Tibial nerve (tissue), 4 donors: ENCODE measurements around the gene KRTAP2-2. TPM values are rescaled to one million over a fixed set of nuclear protein-coding genes. Genes with fewer than 3 reads are reported as not detected.
"Not testable (repeated sequence)": the region's sequence is repeated elsewhere in the genome, so short reads cannot be mapped to it uniquely, and the experiment has no call there.

Experiments
- DNase-seq, 2 donors: peaks; one replicate each; pipeline ENCODE4 v3.0.0-alpha.2; 2019; ENCODE audit warnings: low spot score in 2 of 2
- H3K27ac ChIP-seq, 4 donors: fragments of 200-600 bp; sonication (generic) in 3 of 4; one replicate each; pipeline ENCODE4 v1.5.1; 2017 to 2019; ENCODE audit warnings: mild to moderate bottlenecking in 1 of 4
- H3K27me3 ChIP-seq, 2 donors: fragments of 200-600 bp; sonication (generic) in 1 of 2; one replicate each; pipeline versions ENCODE4 v1.5.1 to v1.6.0; 2017 to 2019
- H3K36me3 ChIP-seq, 3 donors: fragments of 200-600 bp; sonication (generic); one replicate each; pipeline ENCODE4 v1.5.1; 2018 to 2019
- H3K4me1 ChIP-seq, 4 donors: fragments of 200-600 bp; sonication (generic) in 3 of 4; one replicate each; pipeline ENCODE4 v1.5.1; 2017 to 2019
- H3K4me3 ChIP-seq, 4 donors: fragments of 200-600 bp; sonication (generic) in 3 of 4; one replicate each; pipeline ENCODE4 v1.5.1; 2017 to 2019; ENCODE audit warnings: mild to moderate bottlenecking in 1 of 4, moderate library complexity in 1 of 4
- H3K9me3 ChIP-seq, 4 donors: fragments of 200-600 bp; sonication (generic) in 3 of 4; one replicate each; pipeline ENCODE4 v1.5.1; 2017 to 2019
- CTCF ChIP-seq, 5 experiments: fragments of 200-600 bp in 3 of 5; fragments of 450-650 bp in 2 of 5; sonication (generic) in 3 of 5; IDR thresholded peaks; one replicate each; pipeline ENCODE4 v1.5.1; 2016 to 2019; ENCODE audit warnings: antibody characterized with exemption in 5 of 5, mild to moderate bottlenecking in 3 of 5, moderate library complexity in 2 of 5
- EP300 ChIP-seq, 2 donors: sonication (generic); formaldehyde crosslinking; IDR thresholded peaks; one replicate each; pipeline ENCODE4 v1.6.1; 2017; ENCODE audit warnings: antibody characterized with exemption in 2 of 2, mild to moderate bottlenecking in 1 of 2
- POLR2A ChIP-seq, 2 donors: fragments of 450-650 bp; IDR thresholded peaks; one replicate each; pipeline ENCODE4 v1.6.1; 2017; ENCODE audit warnings: antibody characterized with exemption in 2 of 2, mild to moderate bottlenecking in 2 of 2, moderate library complexity in 2 of 2
- WGBS, 2 donors: methylation state at CpG; one replicate each; pipeline ENCODE4 v1.1.5; 2018; 5-methylcytosine and 5-hydroxymethylcytosine counted together
- total RNA-seq, 4 donors: library from RNA; depleted of rRNA; stranded (reverse); fragments of >200 nt; gene quantifications; one replicate each; pipeline ENCODE4 v1.1.0, GENCODE V29; 2016

Gene KRTAP2-2
- total RNA-seq, 4 donors from 2014 or later: not detected

- no peaks in the 10 kb centered on the region for H3K36me3 ChIP-seq
- no peak for TF ChIP-seq CTCF (IDR thresholded peaks at IDR 0.05)
- no peak for TF ChIP-seq POLR2A (IDR thresholded peaks at IDR 0.05)
- TF ChIP-seq EP300 (IDR thresholded peaks at IDR 0.05): no peak
- no peaks in the 10 kb centered on the region for H3K4me1 ChIP-seq
- DNase-seq: no peak
- H3K27ac ChIP-seq: no peak within 1 kb of the TSS
- WGBS, 2 donors: 90 to 95% methylated on average over 5 to 6 of the region's 6 CpGs
- H3K27me3 ChIP-seq: no peaks in the 10 kb centered on the region
- H3K9me3 ChIP-seq: no peaks in the 10 kb centered on the region
- no peak within 1 kb of the TSS for H3K4me3 ChIP-seq
These were observed 11.0 kb upstream of the KRTAP2-2 start, which contains the start of gene KRTAP2-4 for GRCh38 chr17:41065829-41066624. Gene KRTAP2-4 (minus strand): TSS chr17:41065879. CDS start chr17:41065845, 34 bp downstream.

GRCh38 chr17:41065016-41065689 lies 10.1 kb upstream of the KRTAP2-2 start:
- H3K9me3 ChIP-seq, H3K4me1 ChIP-seq, DNase-seq, H3K27me3 ChIP-seq, H3K4me3 ChIP-seq, H3K27ac ChIP-seq, H3K36me3 ChIP-seq: not testable (repeated sequence)
- 80 to 82% methylated on average over 7 of the region's 16 CpGs for WGBS, 2 donors

- WGBS, 2 donors: 85 to 88% methylated on average over 1 of the region's 1 CpG
- Histone ChIP-seq H3K36me3 (no peaks in the 10 kb centered on the region), H3K9me3 (no peaks in the 10 kb centered on the region), H3K27ac (no peak overlapping the region), H3K4me3 (no peak overlapping the region), H3K27me3 (no peaks in the 10 kb centered on the region), H3K4me1 (peaks cover 0 to 13% (median 0%) of the 10 kb centered on the region in 4 donors)
- DNase-seq: no peak
- no peak for TF ChIP-seq CTCF (IDR thresholded peaks at IDR 0.05)
- TF ChIP-seq POLR2A (IDR thresholded peaks at IDR 0.05): no peak
- TF ChIP-seq EP300 (IDR thresholded peaks at IDR 0.05): no peak
These were observed 9.3 kb upstream of the KRTAP2-2 start for GRCh38 chr17:41064301-41064700.

GRCh38 chr17:41063449-41063848 lies 8.4 kb upstream of the KRTAP2-2 start:
- no peaks in the 10 kb centered on the region for H3K36me3 ChIP-seq
- no peaks in the 10 kb centered on the region for H3K27me3 ChIP-seq
- H3K4me3 ChIP-seq: no peak overlapping the region
- WGBS, 2 donors: 71 to 78% methylated on average over 4 of the region's 4 CpGs
- H3K4me1 ChIP-seq: peaks cover 0 to 15% (median 0%) of the 10 kb centered on the region in 4 donors
- DNase-seq: no peak
- TF ChIP-seq CTCF (IDR thresholded peaks at IDR 0.05): no peak
- no peak for TF ChIP-seq EP300 (IDR thresholded peaks at IDR 0.05)
- TF ChIP-seq POLR2A (IDR thresholded peaks at IDR 0.05): no peak
- H3K9me3 ChIP-seq: no peaks in the 10 kb centered on the region
- H3K27ac ChIP-seq: no peak overlapping the region

GRCh38 chr17:41061964-41062363 lies 6.9 kb upstream of the KRTAP2-2 start:
- Histone ChIP-seq H3K36me3 (no peaks in the 10 kb centered on the region), H3K4me3 (no peak overlapping the region), H3K4me1 (peaks cover 0 to 15% (median 0%) of the 10 kb centered on the region in 4 donors), H3K27ac (peak overlapping the region in 1 of 4 donors; percentile 36), H3K9me3 (peaks cover 0 to 4% (median 0%) of the 10 kb centered on the region in 4 donors), H3K27me3 (no peaks in the 10 kb centered on the region)
- TF ChIP-seq EP300 (IDR thresholded peaks at IDR 0.05) (no peak), CTCF (IDR thresholded peaks at IDR 0.05) (no peak), POLR2A (IDR thresholded peaks at IDR 0.05) (no peak)
- WGBS, 2 donors: 62 to 66% methylated on average over 1 of the region's 1 CpG
- no peak for DNase-seq
